ENCODE data around the gene CTTNBP2NL.

The CTTNBP2NL gene

DNA sequence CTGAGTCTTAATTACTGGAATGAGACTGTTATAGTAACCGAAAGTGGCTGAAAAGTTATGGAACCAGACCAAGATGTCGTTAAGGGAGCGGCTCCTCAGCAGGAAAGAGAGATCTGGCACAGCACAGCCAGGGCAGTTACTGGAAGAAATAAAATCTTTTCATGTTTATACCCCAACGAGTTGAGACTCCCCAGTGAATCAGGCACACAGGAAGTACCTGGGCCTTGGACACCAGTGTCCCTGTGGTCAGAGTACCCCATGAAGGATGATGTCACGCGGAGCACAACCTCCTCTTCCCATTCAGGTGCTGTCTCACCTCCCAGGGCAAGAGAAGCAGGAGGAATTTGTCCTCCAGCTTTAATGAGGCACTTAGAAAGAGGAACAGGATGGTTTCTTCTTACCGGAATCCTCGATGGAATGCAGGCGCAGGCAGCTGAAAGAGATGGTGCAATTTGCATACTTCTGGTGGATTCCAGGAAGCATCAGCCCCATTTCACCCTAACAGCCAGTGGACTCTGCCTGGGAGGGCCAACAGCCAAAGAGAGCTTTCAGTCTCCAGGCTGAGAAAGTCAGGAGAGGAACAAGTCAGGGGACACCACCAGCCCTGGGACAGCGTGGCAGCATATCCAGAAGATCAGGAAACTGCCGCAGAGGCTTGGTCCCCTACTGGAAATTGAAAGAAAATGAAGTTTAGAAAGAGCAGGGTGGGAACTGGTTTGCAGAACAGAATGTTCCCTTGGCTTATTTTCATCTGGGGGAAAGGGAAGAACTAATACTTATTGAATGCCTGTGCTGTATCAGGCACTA is 35.9 kb upstream of the CTTNBP2NL start:
- TF ChIP-seq, protein P1, sequence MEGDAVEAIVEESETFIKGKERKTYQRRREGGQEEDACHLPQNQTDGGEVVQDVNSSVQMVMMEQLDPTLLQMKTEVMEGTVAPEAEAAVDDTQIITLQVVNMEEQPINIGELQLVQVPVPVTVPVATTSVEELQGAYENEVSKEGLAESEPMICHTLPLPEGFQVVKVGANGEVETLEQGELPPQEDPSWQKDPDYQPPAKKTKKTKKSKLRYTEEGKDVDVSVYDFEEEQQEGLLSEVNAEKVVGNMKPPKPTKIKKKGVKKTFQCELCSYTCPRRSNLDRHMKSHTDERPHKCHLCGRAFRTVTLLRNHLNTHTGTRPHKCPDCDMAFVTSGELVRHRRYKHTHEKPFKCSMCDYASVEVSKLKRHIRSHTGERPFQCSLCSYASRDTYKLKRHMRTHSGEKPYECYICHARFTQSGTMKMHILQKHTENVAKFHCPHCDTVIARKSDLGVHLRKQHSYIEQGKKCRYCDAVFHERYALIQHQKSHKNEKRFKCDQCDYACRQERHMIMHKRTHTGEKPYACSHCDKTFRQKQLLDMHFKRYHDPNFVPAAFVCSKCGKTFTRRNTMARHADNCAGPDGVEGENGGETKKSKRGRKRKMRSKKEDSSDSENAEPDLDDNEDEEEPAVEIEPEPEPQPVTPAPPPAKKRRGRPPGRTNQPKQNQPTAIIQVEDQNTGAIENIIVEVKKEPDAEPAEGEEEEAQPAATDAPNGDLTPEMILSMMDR (IDR thresholded peaks at IDR 0.05; ENCODE audit: borderline replicate concordance, insufficient read depth, low read depth, low read length) = no peak
- H3K4me3 ChIP-seq (ENCODE audit: low read depth, low read length) = no peak overlapping the region

DNA sequence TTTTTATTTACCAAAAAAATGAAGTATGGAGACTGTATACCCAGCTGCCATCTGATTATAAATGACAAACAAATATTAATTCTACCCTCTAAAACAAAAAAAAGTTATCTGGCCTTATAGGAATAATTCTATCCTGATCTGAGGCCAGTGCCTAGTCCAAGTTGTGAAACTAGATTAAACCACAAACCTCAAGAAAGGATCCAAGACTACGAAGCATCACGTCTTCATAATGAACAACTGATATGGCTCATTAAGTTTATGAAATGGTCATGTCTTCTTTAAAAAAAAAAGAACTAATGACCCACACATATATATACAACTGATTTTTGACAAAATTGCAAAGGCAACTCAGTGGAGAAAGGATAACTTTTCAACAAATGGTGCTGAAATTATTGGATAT is 32.4 kb upstream of the CTTNBP2NL start:
- H3K4me3 ChIP-seq (ENCODE audit: low read depth, low read length) = no peak overlapping the region
- TF ChIP-seq, protein P1 (IDR thresholded peaks at IDR 0.05; ENCODE audit: borderline replicate concordance, insufficient read depth, low read depth, low read length) = no peak

DNA sequence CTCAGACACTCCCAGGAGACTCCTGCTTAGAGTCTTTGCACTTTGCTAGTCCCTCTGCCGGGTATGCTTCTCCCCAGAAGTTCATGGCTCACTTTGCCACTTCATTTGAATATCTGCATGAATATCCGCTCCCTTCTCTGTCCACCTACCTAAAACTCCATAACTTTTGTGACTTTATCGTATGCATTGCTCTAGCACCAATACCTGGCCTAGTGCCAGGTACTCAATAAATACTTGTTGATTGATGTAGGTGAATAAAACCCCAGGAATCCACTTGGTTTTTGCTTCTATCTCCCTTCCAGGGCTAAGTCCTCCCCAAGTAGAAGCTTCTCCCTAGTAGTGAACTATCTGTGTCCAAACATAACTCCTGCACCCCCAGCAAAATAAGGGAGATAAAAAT is 27.8 kb upstream of the CTTNBP2NL start:
- H3K4me3 ChIP-seq (ENCODE audit: low read depth, low read length) = no peak overlapping the region
- TF ChIP-seq, protein P1 (IDR thresholded peaks at IDR 0.05; ENCODE audit: borderline replicate concordance, insufficient read depth, low read depth, low read length) = no peak

DNA sequence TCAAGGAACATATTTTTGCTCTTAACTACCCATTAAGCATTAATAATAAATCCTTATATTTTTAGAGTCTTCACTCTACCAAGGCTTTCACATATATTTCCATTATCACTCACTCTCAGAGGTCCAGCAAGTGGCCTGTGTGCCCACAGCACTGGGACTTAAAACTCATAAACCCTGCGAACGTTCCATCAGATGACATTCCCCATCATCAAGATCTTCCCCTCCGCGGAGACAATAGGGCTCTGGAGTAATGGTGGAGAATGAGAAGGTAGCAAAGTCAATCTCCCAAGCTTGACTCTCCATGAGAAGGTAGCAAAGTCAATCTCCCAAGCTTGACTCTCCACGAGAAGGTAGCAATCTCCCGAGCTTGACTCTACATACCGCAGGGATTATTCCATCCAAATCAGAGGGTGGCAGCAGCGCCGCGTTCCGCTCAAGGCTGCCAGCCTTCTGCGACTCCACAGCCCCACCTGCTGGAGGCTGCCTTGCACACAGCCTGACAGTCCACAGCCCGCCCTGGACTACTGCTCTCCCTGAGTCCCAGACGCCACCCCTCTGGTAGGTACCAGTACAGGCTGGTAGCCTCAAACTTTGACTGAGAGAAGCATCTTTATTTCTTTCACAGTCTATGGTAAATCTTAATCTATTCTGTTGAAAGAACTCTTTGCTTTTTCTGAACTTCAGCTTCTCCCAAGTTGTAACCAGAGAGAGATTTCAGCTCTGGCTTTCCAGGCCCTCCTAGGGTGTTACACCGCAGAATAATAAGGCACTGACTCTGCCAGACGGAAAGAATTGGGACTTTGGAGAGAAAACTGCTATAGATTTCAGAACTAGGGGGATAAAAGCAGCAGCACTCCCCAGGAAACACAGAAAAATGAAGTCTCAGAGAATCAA is 26.4 kb upstream of the CTTNBP2NL start:
- no peak overlapping the region for H3K4me3 ChIP-seq (ENCODE audit: low read depth, low read length)

DNA sequence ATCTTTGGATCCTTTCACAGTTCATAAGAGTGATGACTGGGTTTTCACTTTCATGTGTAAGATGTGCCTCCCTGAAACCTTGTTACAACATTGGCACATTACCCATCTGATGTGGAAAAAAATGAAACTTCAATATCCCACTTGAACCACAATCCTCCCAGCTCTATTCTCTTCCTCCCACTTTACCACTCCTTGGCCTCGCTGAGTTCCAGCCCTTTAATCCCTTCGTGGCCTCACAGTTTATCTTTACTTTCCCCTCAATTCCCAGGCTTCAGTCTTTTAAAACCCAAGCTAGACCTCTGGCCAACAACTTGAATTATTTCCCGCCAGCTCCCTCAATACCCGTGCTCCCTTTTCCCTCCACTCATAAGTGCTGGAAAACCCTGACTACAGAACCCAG is 25.0 kb upstream of the CTTNBP2NL start:
- no peak overlapping the region for H3K4me3 ChIP-seq (ENCODE audit: low read depth, low read length)
- TF ChIP-seq, protein P1 (IDR thresholded peaks at IDR 0.05; ENCODE audit: borderline replicate concordance, insufficient read depth, low read depth, low read length) = no peak

More for the DNA sequence above, 26.4 kb upstream of the CTTNBP2NL start:
- TF ChIP-seq, protein P1 (IDR thresholded peaks at IDR 0.05; ENCODE audit: borderline replicate concordance, insufficient read depth, low read depth, low read length) = peak; percentile 99

DNA sequence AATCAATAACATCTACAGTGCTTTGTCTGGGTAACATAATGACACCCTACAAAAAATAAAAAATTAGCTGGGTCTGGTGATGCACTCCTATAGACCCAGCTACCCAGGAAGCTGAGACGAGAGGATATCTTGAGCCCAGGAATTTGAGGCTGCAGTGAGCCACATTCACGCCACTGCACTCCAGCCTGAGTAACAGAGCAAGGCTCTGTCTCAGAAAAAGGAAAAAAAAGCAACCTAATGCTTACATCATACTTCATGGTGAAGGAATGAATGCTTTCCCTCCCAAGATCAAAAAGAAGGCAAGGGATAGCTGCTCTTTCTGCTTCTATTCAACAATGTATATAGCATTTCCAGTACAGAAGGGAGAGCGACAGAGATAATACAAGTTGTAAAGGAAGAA is 24.2 kb upstream of the CTTNBP2NL start:
- TF ChIP-seq, protein P1 (IDR thresholded peaks at IDR 0.05; ENCODE audit: borderline replicate concordance, insufficient read depth, low read depth, low read length) = no peak
- H3K4me3 ChIP-seq (ENCODE audit: low read depth, low read length) = no peak overlapping the region
